GM18505 (cell line): ENCODE measurements around the gene GDI2.
"Not testable (repeated sequence)": the region's sequence is repeated elsewhere in the genome, so short reads cannot be mapped to it uniquely, and the experiment has no call there.

Source experiments
- ATAC-seq: cut with Tn5 transposase; IDR thresholded peaks from one replicate; pipeline ENCODE4 v1.9.1; 2021; ENCODE audit not compliant: unreplicated experiment
- POLR2A ChIP-seq: IDR thresholded peaks from 4 replicates; pipeline ENCODE4 v1.6.1; 2011; ENCODE audit warnings: borderline replicate concordance; ENCODE audit not compliant: insufficient read depth, insufficient read length; ENCODE audit errors: extremely low read depth

GDI2 gene

GRCh38 chr10:5814110-5815107, 1.2 kb upstream of the GDI2 start:
- no peak for ATAC-seq

DNA sequence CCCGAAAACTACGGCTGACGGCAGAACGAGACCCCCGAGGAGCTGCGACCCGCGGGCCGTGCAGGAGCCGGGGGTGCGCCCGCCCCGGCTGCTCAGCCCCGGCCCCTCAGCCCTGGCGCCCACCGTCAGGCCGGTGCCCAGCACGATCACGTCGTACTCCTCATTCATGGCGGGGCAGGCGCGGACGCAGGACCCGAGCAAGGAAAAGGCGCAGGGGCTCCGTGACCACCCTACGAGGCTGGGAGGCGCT, 218 bp downstream of the GDI2 start:
- ATAC-seq: peak; percentile 30
- TF ChIP-seq POLR2A: no peak

More at GRCh38 chr10:5814110-5815107, 1.2 kb upstream of the GDI2 start:
- no peak for TF ChIP-seq POLR2A

- peak; percentile 26 for ATAC-seq
- no peak for TF ChIP-seq POLR2A
Observed at GRCh38 chr10:5812283-5813090, 747 bp downstream of the GDI2 start.

- no peak for TF ChIP-seq POLR2A
- no peak for ATAC-seq
Observed at GRCh38 chr10:5811387-5811821, 1.8 kb downstream of the GDI2 start.

GRCh38 chr10:5810225-5810624, 3.0 kb downstream of the GDI2 start:
- no peak for ATAC-seq
- TF ChIP-seq POLR2A: no peak

- no peak for TF ChIP-seq POLR2A
- ATAC-seq: no peak
Observed at GRCh38 chr10:5809527-5810154, 3.6 kb downstream of the GDI2 start.

GRCh38 chr10:5808783-5809392, 4.3 kb downstream of the GDI2 start:
- not testable (repeated sequence) for ATAC-seq

GRCh38 chr10:5806745-5807144, 6.5 kb downstream of the GDI2 start:
- ATAC-seq: no peak
- TF ChIP-seq POLR2A: no peak

GRCh38 chr10:5805711-5806110, 7.5 kb downstream of the GDI2 start:
- no peak for TF ChIP-seq POLR2A
- ATAC-seq: no peak

DNA sequence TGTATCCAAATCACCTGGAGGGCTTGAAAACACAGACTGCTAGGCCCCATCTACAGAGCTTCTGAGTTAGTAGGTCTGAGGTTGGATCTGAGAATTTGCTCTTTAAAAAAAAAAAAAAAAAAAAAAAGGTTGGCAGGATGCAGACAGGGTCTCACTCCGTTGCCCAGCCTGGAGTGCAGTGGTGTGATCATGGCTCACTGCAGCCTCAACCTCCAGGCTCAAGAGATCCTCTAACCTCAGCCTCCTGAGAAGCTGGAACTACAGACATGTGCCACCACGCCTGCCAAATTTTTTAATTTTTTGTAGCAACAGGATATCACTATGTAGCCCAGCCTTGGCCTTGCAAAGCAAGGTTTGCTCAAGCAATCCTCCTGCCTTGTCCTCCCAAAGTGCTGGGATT, 8.0 kb downstream of the GDI2 start:
- no peak for TF ChIP-seq POLR2A
- ATAC-seq: no peak

- ATAC-seq: no peak
- no peak for TF ChIP-seq POLR2A
Observed at GRCh38 chr10:5804386-5804785, 8.8 kb downstream of the GDI2 start.

DNA sequence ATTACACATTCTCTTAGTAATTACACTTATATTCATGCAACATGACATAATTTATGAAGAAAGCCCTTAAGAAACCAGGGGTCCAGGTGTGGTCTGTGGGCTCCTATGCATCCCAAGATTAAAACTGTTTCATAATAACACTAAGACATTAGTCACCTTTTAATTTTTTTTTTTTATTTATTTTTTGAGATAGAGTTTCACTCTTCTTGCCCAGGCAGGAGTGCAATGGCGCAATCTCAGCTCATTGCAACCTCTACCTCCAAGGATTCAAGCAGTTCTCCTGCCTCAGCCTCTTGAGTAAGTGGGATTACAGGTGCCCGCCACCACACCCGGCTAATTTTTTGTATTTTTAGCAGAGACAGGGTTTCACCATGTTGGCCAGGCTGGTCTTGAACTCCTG, 12.5 kb downstream of the GDI2 start:
- ATAC-seq: no peak
- TF ChIP-seq POLR2A: no peak

DNA sequence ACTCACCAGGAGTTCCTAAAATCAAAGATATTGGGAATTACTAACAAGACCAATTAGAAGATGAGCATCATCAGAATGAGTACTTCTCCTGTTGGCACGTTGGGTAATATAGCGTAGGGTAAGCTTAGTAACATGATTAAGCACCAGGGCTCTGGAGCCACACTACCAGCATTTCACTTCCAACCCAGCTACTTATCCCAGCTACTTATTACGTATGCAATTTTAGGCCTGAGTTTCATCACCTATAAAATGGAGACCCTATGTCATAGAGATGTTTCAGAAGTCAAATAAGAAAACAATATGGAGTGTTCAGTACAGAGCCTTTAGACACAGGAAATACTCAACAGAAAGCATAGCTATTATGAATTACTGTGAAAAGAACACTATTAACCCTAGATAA, 19.0 kb downstream of the GDI2 start:
- ATAC-seq: no peak
- TF ChIP-seq POLR2A: no peak
